Vagina (tissue), 2 donors: ENCODE measurements around the gene SLC1A2. TPM values are rescaled to one million over a fixed set of nuclear protein-coding genes. Genes with fewer than 3 reads are reported as not detected.

Source experiments
- DNase-seq, 2 donors: peaks; one replicate each; pipeline ENCODE4 v3.0.0-alpha.2; 2017; ENCODE audit errors: extremely low spot score in 2 of 2
- H3K27ac ChIP-seq: fragments of 200-600 bp; sonication (generic); one replicate; pipeline ENCODE4 v1.5.1; 2019
- H3K27me3 ChIP-seq: fragments of 200-600 bp; sonication (generic); one replicate; pipeline ENCODE4 v1.5.1; 2019
- H3K36me3 ChIP-seq, 2 donors: fragments of 200-600 bp; sonication (generic); one replicate each; pipeline ENCODE4 v1.5.1; 2017 to 2019
- H3K4me1 ChIP-seq: fragments of 200-600 bp; sonication (generic); one replicate; pipeline ENCODE4 v1.5.1; 2019
- H3K4me3 ChIP-seq, 2 donors: fragments of 200-600 bp; sonication (generic); 1 replicate in 1 of 2; 2 replicates in 1 of 2; pipeline ENCODE4 v1.5.1; 2016 to 2019
- H3K9me3 ChIP-seq: fragments of 200-600 bp; sonication (generic); one replicate; pipeline ENCODE4 v1.5.1; 2019
- CTCF ChIP-seq, 3 experiments: fragments of 450-650 bp in 2 of 3; fragments of 200-600 bp in 1 of 3; sonication (generic) in 1 of 3; IDR thresholded peaks; one replicate each; pipeline ENCODE4 v1.5.1; 2017 to 2019; ENCODE audit warnings: antibody characterized with exemption in 3 of 3, mild to moderate bottlenecking in 2 of 3, moderate library complexity in 2 of 3
- POLR2A ChIP-seq, 2 donors: fragments of 450-650 bp; IDR thresholded peaks; one replicate each; pipeline ENCODE4 v1.6.1; 2017; ENCODE audit warnings: antibody characterized with exemption in 2 of 2, mild to moderate bottlenecking in 2 of 2, moderate library complexity in 2 of 2
- POLR2AphosphoS5 ChIP-seq, 2 donors: sonication (generic); formaldehyde crosslinking; IDR thresholded peaks; one replicate each; pipeline ENCODE4 v1.9.0; 2017; ENCODE audit warnings: antibody characterized with exemption in 2 of 2, mild to moderate bottlenecking in 2 of 2, low read depth in 1 of 2; ENCODE audit not compliant: insufficient read depth in 1 of 2
- intact Hi-C: fragments of 100-400 bp; cut with DNase I; formaldehyde crosslinking; loops from one replicate; pipeline ENCODE4 v1.15.1; 2023
- total RNA-seq: library from RNA; depleted of rRNA; stranded (reverse); fragments of >200 nt; gene quantifications from one replicate; pipeline ENCODE4 v1.2.3, GENCODE V29; 2016

The SLC1A2 gene
- total RNA-seq, 1 donor from 2014 or later = 4.7 TPM

GRCh38 chr11:35253237-35253636, 166.1 kb downstream of the SLC1A2 start:
- H3K9me3 ChIP-seq = no peaks in the 10 kb centered on the region
- peaks cover 5% of the 10 kb centered on the region for H3K4me1 ChIP-seq
- DNase-seq = no peak
- no peaks in the 10 kb centered on the region for H3K36me3 ChIP-seq
- no peak overlapping the region for H3K27ac ChIP-seq
- no peaks in the 10 kb centered on the region for H3K27me3 ChIP-seq
- H3K4me3 ChIP-seq = no peak overlapping the region
- intact Hi-C loops = no loop called here
- TF ChIP-seq POLR2AphosphoS5 (IDR thresholded peaks at IDR 0.05; ENCODE audit: insufficient read depth in 1 of 2, low read depth in 1 of 2) = no peak
- TF ChIP-seq POLR2A (IDR thresholded peaks at IDR 0.05) = no peak
- TF ChIP-seq CTCF (IDR thresholded peaks at IDR 0.05) = no peak

- no peak for DNase-seq
- intact Hi-C loops = no loop called here
- Histone ChIP-seq H3K27me3 (no peaks in the 10 kb centered on the region), H3K4me1 (peaks cover 5% of the 10 kb centered on the region), H3K36me3 (no peaks in the 10 kb centered on the region), H3K9me3 (no peaks in the 10 kb centered on the region), H3K27ac (no peak overlapping the region), H3K4me3 (no peak overlapping the region)
- TF ChIP-seq POLR2AphosphoS5 (IDR thresholded peaks at IDR 0.05; ENCODE audit: insufficient read depth in 1 of 2, low read depth in 1 of 2) (no peak), POLR2A (IDR thresholded peaks at IDR 0.05) (no peak), CTCF (IDR thresholded peaks at IDR 0.05) (no peak)
Observed at GRCh38 chr11:35250621-35251020, 168.7 kb downstream of the SLC1A2 start.

- TF ChIP-seq CTCF (IDR thresholded peaks at IDR 0.05) = no peak
- TF ChIP-seq POLR2AphosphoS5 (IDR thresholded peaks at IDR 0.05; ENCODE audit: insufficient read depth in 1 of 2, low read depth in 1 of 2) = no peak
- TF ChIP-seq POLR2A (IDR thresholded peaks at IDR 0.05) = no peak
- H3K4me1 ChIP-seq = peaks cover 5% of the 10 kb centered on the region
- no peak for DNase-seq
- intact Hi-C loops = no loop called here
- H3K4me3 ChIP-seq = no peak overlapping the region
- no peaks in the 10 kb centered on the region for H3K27me3 ChIP-seq
- H3K9me3 ChIP-seq = no peaks in the 10 kb centered on the region
- no peaks in the 10 kb centered on the region for H3K36me3 ChIP-seq
- H3K27ac ChIP-seq = no peak overlapping the region
Observed at GRCh38 chr11:35250192-35250591, 169.2 kb downstream of the SLC1A2 start.

GRCh38 chr11:35248558-35249323, 170.6 kb downstream of the SLC1A2 start:
- no peaks in the 10 kb centered on the region for H3K27me3 ChIP-seq
- TF ChIP-seq POLR2AphosphoS5 (IDR thresholded peaks at IDR 0.05; ENCODE audit: insufficient read depth in 1 of 2, low read depth in 1 of 2) (no peak), CTCF (IDR thresholded peaks at IDR 0.05) (no peak), POLR2A (IDR thresholded peaks at IDR 0.05) (no peak)
- H3K4me3 ChIP-seq = no peak overlapping the region
- no peak overlapping the region for H3K27ac ChIP-seq
- DNase-seq = no peak
- no peaks in the 10 kb centered on the region for H3K9me3 ChIP-seq
- peaks cover 5% of the 10 kb centered on the region for H3K4me1 ChIP-seq
- intact Hi-C loops = no loop called here
- no peaks in the 10 kb centered on the region for H3K36me3 ChIP-seq

- Histone ChIP-seq H3K9me3 (no peaks in the 10 kb centered on the region), H3K4me1 (peaks cover 1% of the 10 kb centered on the region), H3K27ac (peak overlapping the region; percentile 24), H3K36me3 (no peaks in the 10 kb centered on the region), H3K4me3 (no peak overlapping the region), H3K27me3 (no peaks in the 10 kb centered on the region)
- TF ChIP-seq POLR2AphosphoS5 (IDR thresholded peaks at IDR 0.05; ENCODE audit: insufficient read depth in 1 of 2, low read depth in 1 of 2) (no peak), POLR2A (IDR thresholded peaks at IDR 0.05) (no peak), CTCF (IDR thresholded peaks at IDR 0.05) (no peak)
- no peak for DNase-seq
- intact Hi-C loops = no loop called here
Observed at GRCh38 chr11:35247863-35248262, 171.5 kb downstream of the SLC1A2 start.
